NCI-H446 treated with DMSO at 0.1 percent for 48 hours (cell line): ENCODE measurements around the gene LIMA1.

Source experiments
- DNase-seq: peaks from one replicate; lab custom pipeline; 2025; lab: John Stamatoyannopoulos, UW

Gene LIMA1

DNA sequence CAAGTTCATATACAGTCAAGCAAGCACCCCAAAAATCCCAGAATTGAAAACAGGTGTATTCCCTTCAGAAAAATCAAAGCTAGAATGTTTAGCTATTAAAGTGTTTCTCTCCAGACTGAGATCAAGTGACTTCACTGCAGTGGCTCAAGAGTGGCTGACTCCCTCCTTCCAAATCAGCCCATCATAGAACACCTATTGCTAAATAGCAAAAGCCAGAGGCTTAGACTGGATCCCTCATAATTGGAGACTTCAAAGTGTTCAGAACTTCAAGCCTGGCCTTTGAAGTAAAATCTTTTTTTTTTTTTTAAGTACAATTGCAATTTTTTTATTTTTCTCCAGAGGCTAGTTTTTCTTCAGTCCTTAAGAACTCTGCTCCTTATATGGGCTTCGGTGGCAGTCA is 66.1 kb downstream of the LIMA1 start:
- no peak for DNase-seq

DNA sequence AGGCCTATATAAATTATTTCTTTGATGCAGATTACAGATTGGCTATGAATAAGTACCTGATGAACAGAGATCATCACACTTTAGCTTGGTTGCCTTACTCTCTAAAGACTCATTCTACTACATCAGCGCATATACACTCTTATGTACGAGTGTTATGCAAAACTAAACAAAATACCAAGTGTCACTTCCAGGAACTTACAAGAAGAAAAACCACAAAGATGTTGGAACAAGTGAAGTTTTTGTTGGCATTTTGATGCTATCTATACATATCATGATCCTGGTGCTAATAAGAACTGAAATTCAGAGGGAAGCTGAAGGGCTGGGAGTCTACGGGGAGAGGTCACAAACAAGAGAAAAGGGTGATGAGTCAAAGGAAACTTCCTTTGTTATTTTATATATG is 68.3 kb downstream of the LIMA1 start:
- DNase-seq = no peak

GRCh38 chr12:50214018-50214417 is 69.3 kb downstream of the LIMA1 start:
- DNase-seq = no peak

- no peak for DNase-seq
Measured at GRCh38 chr12:50213439-50213838, 69.9 kb downstream of the LIMA1 start.

DNA sequence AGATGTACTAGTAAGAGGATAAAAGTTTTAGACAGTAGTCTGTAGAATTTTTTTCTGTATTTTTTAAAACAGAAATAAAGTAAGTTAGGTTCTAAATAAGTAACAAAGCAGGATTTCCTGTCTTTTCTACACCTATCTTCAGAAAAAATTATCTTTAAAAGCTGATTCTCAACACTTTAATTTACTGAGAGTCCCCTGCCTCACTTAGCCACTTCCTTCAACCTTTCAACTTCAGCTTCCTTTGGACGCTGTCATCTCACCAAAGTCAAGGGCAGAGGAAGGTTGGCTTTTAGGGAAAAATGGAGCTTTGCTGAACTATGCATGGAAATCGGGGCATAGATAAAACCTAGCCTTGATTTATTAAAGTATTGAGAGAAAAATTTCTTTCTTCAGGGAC is 71.3 kb downstream of the LIMA1 start:
- DNase-seq = no peak

- no peak for DNase-seq
Measured at GRCh38 chr12:50211392-50212070, 71.8 kb downstream of the LIMA1 start.

- DNase-seq = no peak
Measured at GRCh38 chr12:50207424-50207823, 75.9 kb downstream of the LIMA1 start.

DNA sequence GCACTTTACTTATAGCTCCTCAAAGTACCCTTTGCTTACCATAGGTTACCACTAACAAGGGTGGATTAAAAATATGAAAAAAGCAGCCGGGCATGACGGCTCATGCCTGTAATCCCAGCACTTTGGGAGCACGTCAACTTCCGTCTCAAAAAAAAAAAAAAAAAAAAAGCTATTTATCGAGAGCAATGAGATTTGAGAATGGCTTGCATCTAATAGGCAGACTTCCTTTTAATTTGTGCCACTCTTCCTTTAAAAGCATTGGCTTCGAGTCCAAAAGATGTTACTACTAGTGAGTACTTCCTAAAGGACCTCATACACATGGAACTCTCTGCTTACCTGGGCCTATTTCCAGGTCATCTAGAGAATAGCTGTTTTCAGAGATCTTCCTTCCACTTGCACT is 77.7 kb downstream of the LIMA1 start:
- DNase-seq = no peak

DNA sequence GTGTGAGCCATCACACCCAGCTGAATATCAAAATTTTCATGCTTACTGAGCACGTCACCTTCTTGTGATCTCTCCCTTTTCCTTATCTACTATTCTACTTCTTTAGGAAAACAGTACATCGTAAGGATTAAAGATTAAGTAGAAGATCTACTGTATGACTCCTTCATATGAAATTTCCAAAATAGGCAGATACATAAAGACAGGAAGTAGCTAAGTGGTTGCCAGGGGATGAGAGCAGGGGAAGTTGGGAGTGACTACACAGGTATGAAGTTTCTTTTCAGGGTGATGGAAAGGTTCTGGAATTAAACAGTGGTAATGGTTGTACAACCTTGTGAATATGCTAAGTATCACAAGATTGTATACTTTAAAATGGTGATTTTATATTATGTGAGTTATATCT is 79.6 kb downstream of the LIMA1 start:
- no peak for DNase-seq

GRCh38 chr12:50201987-50202521 is 81.3 kb downstream of the LIMA1 start:
- DNase-seq = no peak

GRCh38 chr12:50200552-50201273 is 82.6 kb downstream of the LIMA1 start:
- no peak for DNase-seq

DNA sequence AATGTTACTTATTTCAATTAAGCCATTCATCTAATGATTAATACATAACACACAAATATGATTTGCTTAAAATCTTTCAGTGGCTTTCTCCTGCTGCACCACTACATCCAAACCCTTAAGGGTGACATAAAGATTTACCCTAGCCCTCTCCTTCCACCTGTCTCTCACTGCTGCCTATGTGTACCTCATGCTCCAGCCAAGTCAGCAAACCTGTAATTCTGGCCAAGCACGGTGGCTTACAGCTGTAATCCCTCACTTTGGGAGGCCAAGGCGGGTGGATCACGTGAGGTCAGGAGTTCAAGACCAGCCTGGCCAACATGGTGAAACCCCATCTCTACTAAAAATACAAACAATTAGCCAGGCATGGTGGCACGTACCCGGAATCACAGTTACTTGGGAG is 84.5 kb downstream of the LIMA1 start:
- no peak for DNase-seq

- DNase-seq = no peak
Measured at GRCh38 chr12:50197297-50197727, 86.0 kb downstream of the LIMA1 start.

DNA sequence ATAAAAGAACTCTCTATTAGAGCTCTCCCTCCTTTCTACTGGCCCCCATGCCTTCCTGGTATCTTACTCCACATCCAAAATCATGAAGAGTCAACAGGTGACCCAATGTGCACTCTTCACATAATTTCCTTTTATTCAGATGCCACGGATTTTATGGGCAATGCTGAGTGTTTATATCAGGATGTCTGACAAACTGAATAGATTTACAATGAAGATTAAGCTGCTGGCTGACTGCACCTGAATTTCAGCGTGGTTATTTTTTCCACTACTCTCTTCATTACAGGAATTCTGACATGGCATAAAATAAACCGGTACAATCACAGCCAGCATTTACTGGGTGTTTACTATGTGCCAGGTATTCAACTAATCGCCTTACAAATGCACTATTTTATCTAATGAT is 86.8 kb downstream of the LIMA1 start:
- no peak for DNase-seq

DNA sequence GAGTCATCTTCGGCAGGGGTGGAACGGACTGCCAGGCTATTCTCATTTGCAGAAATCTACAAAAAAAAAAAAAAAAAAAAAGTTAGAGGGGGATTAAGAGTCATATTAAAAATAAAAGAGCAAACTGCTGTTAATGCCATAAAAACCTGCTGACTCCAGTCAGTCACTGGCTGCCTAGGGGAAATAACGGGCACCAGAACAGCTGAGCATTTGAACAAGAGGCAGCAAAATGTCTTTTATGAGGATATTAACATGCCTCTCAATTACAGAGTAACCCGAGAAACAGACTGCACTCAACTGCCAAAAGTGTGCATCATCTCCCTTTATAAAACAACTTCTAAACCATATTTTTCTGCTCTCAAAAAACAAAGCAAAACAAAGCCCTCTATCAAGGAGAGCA is 87.5 kb downstream of the LIMA1 start:
- no peak for DNase-seq

GRCh38 chr12:50192908-50193307 is 90.4 kb downstream of the LIMA1 start:
- no peak for DNase-seq

DNA sequence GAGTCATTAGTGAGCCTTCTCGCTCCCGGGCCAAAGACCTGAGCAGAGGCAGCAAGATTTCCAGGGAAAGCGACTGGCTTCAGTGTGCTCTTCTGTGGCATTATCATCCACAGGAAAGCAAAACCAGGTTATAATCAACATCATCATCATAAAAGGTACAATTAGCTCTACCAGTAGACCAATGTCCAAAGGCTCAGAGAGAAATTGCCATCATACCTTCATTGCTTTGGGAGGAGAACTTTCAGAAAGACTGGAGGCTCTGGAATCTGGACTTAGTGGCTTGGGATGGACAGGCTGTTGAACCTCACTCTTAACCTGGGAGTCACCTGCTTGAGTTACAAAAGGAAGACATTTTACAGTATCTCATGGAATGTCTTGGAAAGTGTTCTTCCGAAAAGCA is 91.1 kb downstream of the LIMA1 start:
- DNase-seq = no peak

GRCh38 chr12:50190859-50191258 is 92.5 kb downstream of the LIMA1 start:
- no peak for DNase-seq

- no peak for DNase-seq
Measured at GRCh38 chr12:50188875-50189575, 94.3 kb downstream of the LIMA1 start.

DNA sequence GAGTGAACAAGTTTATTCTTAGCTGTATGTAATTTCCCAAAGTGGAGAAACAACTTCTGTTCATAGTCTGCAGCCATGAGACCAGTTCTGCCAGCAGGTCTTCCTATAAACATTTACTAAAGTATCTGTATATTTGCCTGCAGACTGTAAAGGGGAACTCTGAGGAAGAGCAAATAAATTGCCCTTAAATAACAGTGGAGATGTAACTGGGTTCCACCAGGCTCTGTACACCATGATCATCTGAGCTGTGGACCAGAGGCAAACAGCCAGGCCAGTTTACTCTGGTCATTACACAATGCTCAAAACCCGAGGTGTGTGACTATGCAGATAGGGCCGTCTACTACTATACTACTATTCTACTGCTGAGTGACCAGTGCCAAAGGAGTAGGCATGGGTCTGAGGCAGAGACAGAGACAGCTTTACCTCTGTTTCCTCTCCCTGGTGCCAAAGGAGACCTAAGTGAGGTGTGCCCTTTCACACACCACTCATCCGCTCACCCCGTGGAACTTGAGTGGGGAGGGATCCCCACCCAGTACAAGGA is 95.0 kb downstream of the LIMA1 start:
- DNase-seq = no peak

GRCh38 chr12:50187084-50187900 is 96.0 kb downstream of the LIMA1 start:
- DNase-seq = no peak

GRCh38 chr12:50186681-50187080 is 96.6 kb downstream of the LIMA1 start:
- no peak for DNase-seq
